Endothelial cell of umbilical vein (primary cell): Measurements from ENCODE around the gene ECEL1. TPM values are rescaled to one million over a fixed set of nuclear protein-coding genes. Genes with fewer than 3 reads are reported as not detected.

Experiments used
- BruUV-seq: library from RNA; stranded (reverse); fragments of 400-500 nt; replicated peaks from 2 replicates; lab custom pipeline; 2021; lab: Mats Ljungman, UMichigan
- CTCF ChIA-PET: fragments of 300-600, 350-600 bp; sonication (Branson Sonifier 250); formaldehyde crosslinking; loops from one replicate; lab custom pipeline; 2021; ENCODE audit warnings: antibody characterized with exemption, inconsistent platforms; lab: Charles Lee
- POLR2A ChIA-PET: fragments of 300-600, 350-600 bp; sonication (Branson Sonifier 250); formaldehyde crosslinking; loops from one replicate; lab custom pipeline; 2021; ENCODE audit warnings: antibody characterized with exemption, inconsistent platforms; lab: Charles Lee
- DNase-seq: peaks from one replicate; pipeline ENCODE4 v3.0.0-alpha.2; 2011; ENCODE audit warnings: low read depth, low spot score
- FAIRE-seq: peaks from 2 replicates; lab custom pipeline; 2011; peaks lifted over from hg19 to GRCh38; lab: Jason Lieb, UNC
- H2AFZ ChIP-seq: 2 replicates; pipeline ENCODE4 v1.6.0; 2012; ENCODE audit warnings: low read depth, low read length, control low read depth, inconsistent platforms
- H3K27ac ChIP-seq: 2 replicates; pipeline ENCODE4 v1.5.1; 2011; ENCODE audit warnings: low read depth, mild to moderate bottlenecking, control low read depth, low read length, moderate library complexity; ENCODE audit not compliant: insufficient read depth
- H3K27me3 ChIP-seq, 2 experiments: 2 replicates each; pipeline versions ENCODE4 v1.6.0 to v1.6.1; 2011; ENCODE audit warnings: low read length in 2 of 2, mixed read lengths in 1 of 2; ENCODE audit not compliant: control insufficient read depth in 2 of 2, insufficient read depth in 2 of 2
- H3K36me3 ChIP-seq, 2 experiments: 2 replicates in 1 of 2; 3 replicates in 1 of 2; pipeline ENCODE4 v1.5.1; 2011; ENCODE audit warnings: low read length in 2 of 2, mild to moderate bottlenecking in 1 of 2, moderate library complexity in 1 of 2; ENCODE audit not compliant: control insufficient read depth in 2 of 2, insufficient read depth in 2 of 2; ENCODE audit errors: extremely low read depth in 1 of 2
- H3K4me1 ChIP-seq: 3 replicates; pipeline ENCODE4 v1.5.1; 2011; ENCODE audit warnings: mild to moderate bottlenecking, low read length; ENCODE audit not compliant: control insufficient read depth, insufficient read depth; ENCODE audit errors: extremely low read depth
- H3K4me2 ChIP-seq: 2 replicates; pipeline ENCODE4 v1.6.1; 2011; ENCODE audit warnings: low read length, control low read depth, mixed read lengths; ENCODE audit not compliant: insufficient read depth
- H3K4me3 ChIP-seq, 3 experiments: fragments of 200-600 bp in 1 of 3; sonication (generic), shearing (Covaris generic) in 1 of 3; replicated peaks in 1 of 3; 2 replicates each; pipeline ENCODE4 v1.5.1; 2011 to 2016; ENCODE audit warnings: control low read depth in 3 of 3, low read length in 3 of 3, mild to moderate bottlenecking in 2 of 3, inconsistent platforms in 1 of 3, low read depth in 1 of 3, moderate library complexity in 1 of 3; ENCODE audit not compliant: insufficient read depth in 1 of 3
- H3K79me2 ChIP-seq: 2 replicates; pipeline ENCODE4 v1.6.0; 2012; ENCODE audit warnings: low read length, inconsistent platforms; ENCODE audit not compliant: control insufficient read depth, insufficient read depth
- H3K9ac ChIP-seq: replicated peaks from 2 replicates; pipeline ENCODE3; 2011; ENCODE audit warnings: low read length, control low read depth; ENCODE audit not compliant: insufficient read depth; ENCODE audit errors: extremely low read depth
- H3K9me1 ChIP-seq: replicated peaks from 3 replicates; pipeline ENCODE4 v1.6.0; 2011; ENCODE audit warnings: mild to moderate bottlenecking, low read length; ENCODE audit not compliant: control insufficient read depth, insufficient read depth; ENCODE audit errors: extremely low read depth
- H3K9me3 ChIP-seq: replicated peaks from 2 replicates; pipeline ENCODE4 v1.5.1; 2012; ENCODE audit warnings: low read length, inconsistent platforms; ENCODE audit not compliant: control insufficient read depth, insufficient read depth
- H4K20me1 ChIP-seq: replicated peaks from 2 replicates; pipeline ENCODE3; 2011; ENCODE audit warnings: mild to moderate bottlenecking, low read length; ENCODE audit not compliant: control insufficient read depth, insufficient read depth; ENCODE audit errors: extremely low read depth
- EZH2 ChIP-seq: IDR thresholded peaks from 2 replicates; pipeline ENCODE4 v1.6.1; 2012; ENCODE audit warnings: borderline replicate concordance, low read depth, mild to moderate bottlenecking, moderate library complexity, low read length, inconsistent platforms; ENCODE audit not compliant: severe bottlenecking
- FOS ChIP-seq: IDR thresholded peaks from 2 replicates; pipeline ENCODE4 v1.6.1; 2011; ENCODE audit warnings: mild to moderate bottlenecking, low read length, moderate library complexity, borderline replicate concordance; ENCODE audit not compliant: insufficient read depth
- GATA2 ChIP-seq: IDR thresholded peaks from 2 replicates; pipeline ENCODE4 v1.7.0; 2011; ENCODE audit warnings: low read depth, mild to moderate bottlenecking, moderate library complexity, mixed read lengths, low read length; ENCODE audit not compliant: insufficient read length, insufficient read depth
- JUN ChIP-seq: IDR thresholded peaks from 2 replicates; pipeline ENCODE4 v1.6.1; 2011; ENCODE audit warnings: borderline replicate concordance, low read depth; ENCODE audit not compliant: insufficient read length, insufficient read depth
- MYC ChIP-seq: IDR thresholded peaks from one replicate; pipeline ENCODE4 v1.6.1; 2011; ENCODE audit warnings: mild to moderate bottlenecking, low read depth, low read length
- POLR2A ChIP-seq: IDR thresholded peaks from 2 replicates; pipeline ENCODE4 v1.6.1; 2012; ENCODE audit warnings: low read depth, mild to moderate bottlenecking, control low read depth, low read length
- POLR2AphosphoS5 ChIP-seq: IDR thresholded peaks from 2 replicates; pipeline ENCODE4 v1.6.1; 2012; ENCODE audit warnings: low read depth, mild to moderate bottlenecking, control low read depth, low read length, moderate library complexity; ENCODE audit not compliant: insufficient read depth
- dilution Hi-C: fragments of 300-500 bp; cut with MboI; formaldehyde crosslinking; loops from one replicate; pipeline ENCODE4 v1.15.0; 2019; ENCODE audit warnings: low sequenced_read_pairs; ENCODE audit not compliant: extremely low pct_ligation_motif_present
- intact Hi-C: fragments of 100-400 bp; cut with micrococcal nuclease; formaldehyde crosslinking; loops from one replicate; pipeline ENCODE4 v1.10.0; 2022
- polyA plus RNA-seq, 4 experiments: library from polyadenylated mRNA; depleted of rRNA in 3 of 4; stranded (reverse) in 3 of 4; unstranded in 1 of 4; fragments of >200 nt; gene quantifications; 2 replicates each; pipeline versions ENCODE4 v1.2.1 to v1.2.3, GENCODE V29; 2011 to 2012; ENCODE audit warnings: missing spikeins in 1 of 4
- total RNA-seq: library from RNA; stranded (reverse); gene quantifications from 2 replicates; pipeline ENCODE4 v1.2.3, GENCODE V29; 2021
- TF ChIP-seq, protein P1 (sequence below), 2 donors: IDR thresholded peaks; 1 replicate in 1 of 2; 2 replicates in 1 of 2; pipeline ENCODE4 v1.5.1; 2011; ENCODE audit warnings: low read length in 2 of 2, mild to moderate bottlenecking in 2 of 2, moderate library complexity in 2 of 2, control low read depth in 1 of 2, inconsistent platforms in 1 of 2, low read depth in 1 of 2; ENCODE audit not compliant: insufficient read depth in 1 of 2; ENCODE audit errors: extremely low read depth in 1 of 2
- TF ChIP-seq, protein P2 (sequence below): IDR thresholded peaks from 2 replicates; pipeline ENCODE4 v1.6.1; 2011; ENCODE audit not compliant: insufficient read depth, insufficient read length

Gene ECEL1
- total and polyA plus RNA-seq, 2 donors (not counting 3 experiments of a cell fraction or from before 2014, with no cell fraction given), result not detected

DNA sequence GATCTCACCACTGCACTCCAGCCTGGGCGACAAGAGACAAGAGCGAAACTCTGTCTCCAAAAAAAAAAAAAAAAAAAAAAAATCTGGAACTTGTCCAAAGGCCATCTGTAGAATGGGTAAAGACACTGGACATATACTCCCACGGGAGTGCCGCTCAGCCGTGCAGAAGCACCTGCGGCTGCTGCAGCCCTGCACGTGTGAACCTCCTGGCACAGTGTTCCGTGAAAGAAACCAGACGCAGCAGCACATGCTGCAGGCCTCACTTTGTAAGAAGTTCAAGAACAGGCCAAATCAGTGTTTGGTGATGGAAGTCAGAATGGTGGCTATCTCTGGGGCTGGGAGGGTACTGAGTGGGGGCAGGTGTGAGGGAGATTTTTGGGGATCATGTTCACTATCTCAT lies 44.8 kb upstream of the ECEL1 start:
- no peaks in the 10 kb centered on the region for H3K36me3 ChIP-seq
- no peak overlapping the region for H3K27ac ChIP-seq
- H3K9me3 ChIP-seq, result no peaks in the 10 kb centered on the region
- intact Hi-C loops (no loop called here), dilution Hi-C loops (no loop called here)
- FAIRE-seq, result no peak
- TF ChIP-seq GATA2 (no peak), POLR2A (no peak), JUN (no peak), POLR2AphosphoS5 (no peak), MYC (no peak), FOS (no peak), EZH2 (no peak)
- TF ChIP-seq, protein P1, sequence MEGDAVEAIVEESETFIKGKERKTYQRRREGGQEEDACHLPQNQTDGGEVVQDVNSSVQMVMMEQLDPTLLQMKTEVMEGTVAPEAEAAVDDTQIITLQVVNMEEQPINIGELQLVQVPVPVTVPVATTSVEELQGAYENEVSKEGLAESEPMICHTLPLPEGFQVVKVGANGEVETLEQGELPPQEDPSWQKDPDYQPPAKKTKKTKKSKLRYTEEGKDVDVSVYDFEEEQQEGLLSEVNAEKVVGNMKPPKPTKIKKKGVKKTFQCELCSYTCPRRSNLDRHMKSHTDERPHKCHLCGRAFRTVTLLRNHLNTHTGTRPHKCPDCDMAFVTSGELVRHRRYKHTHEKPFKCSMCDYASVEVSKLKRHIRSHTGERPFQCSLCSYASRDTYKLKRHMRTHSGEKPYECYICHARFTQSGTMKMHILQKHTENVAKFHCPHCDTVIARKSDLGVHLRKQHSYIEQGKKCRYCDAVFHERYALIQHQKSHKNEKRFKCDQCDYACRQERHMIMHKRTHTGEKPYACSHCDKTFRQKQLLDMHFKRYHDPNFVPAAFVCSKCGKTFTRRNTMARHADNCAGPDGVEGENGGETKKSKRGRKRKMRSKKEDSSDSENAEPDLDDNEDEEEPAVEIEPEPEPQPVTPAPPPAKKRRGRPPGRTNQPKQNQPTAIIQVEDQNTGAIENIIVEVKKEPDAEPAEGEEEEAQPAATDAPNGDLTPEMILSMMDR (IDR thresholded peaks at IDR 0.05; ENCODE audit: extremely low read depth in 1 of 2, insufficient read depth in 1 of 2, low read depth in 1 of 2, low read length in 2 of 2), result no peak
- TF ChIP-seq, protein P2, sequence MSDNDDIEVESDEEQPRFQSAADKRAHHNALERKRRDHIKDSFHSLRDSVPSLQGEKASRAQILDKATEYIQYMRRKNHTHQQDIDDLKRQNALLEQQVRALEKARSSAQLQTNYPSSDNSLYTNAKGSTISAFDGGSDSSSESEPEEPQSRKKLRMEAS, result no peak
- no TSS peak for BruUV-seq
- H2AFZ ChIP-seq, result no peak overlapping the region
- H4K20me1 ChIP-seq, result no peaks in the 10 kb centered on the region
- H3K9me1 ChIP-seq, result no peaks in the 10 kb centered on the region
- no peak for DNase-seq
- no peaks in the 10 kb centered on the region for H3K79me2 ChIP-seq
- CTCF ChIA-PET, result interaction anchor here (1.5 kb wide), 1 partner anchor 205 kb away, joined by 4 read pairs; no protein-coding TSS in a partner anchor
- peaks cover 0 to 2% of the 10 kb centered on the region in 2 experiments for H3K27me3 ChIP-seq
- no peak overlapping the region for H3K4me3 ChIP-seq
- H3K4me1 ChIP-seq, result no peaks in the 10 kb centered on the region
- no peak overlapping the region for H3K4me2 ChIP-seq
- no peak overlapping the region for H3K9ac ChIP-seq
- POLR2A ChIA-PET, result interaction anchor here (1.2 kb wide), 1 partner anchor 18 kb away, joined by 3 read pairs; the partner anchor contains the start of genes EIF4E2 and TIGD1
